Breast epithelium (tissue), 3 donors: ENCODE data around the gene CER1.

Source experiments
- POLR2A ChIP-seq: fragments of 450-650 bp; IDR thresholded peaks from one replicate; pipeline ENCODE4 v1.6.1; 2016; ENCODE audit warnings: antibody characterized with exemption, mild to moderate bottlenecking, moderate library complexity
- TF ChIP-seq, protein P1 (sequence below), 3 donors: fragments of 450-650 bp; IDR thresholded peaks; one replicate each; pipeline ENCODE4 v1.5.1; 2016 to 2017; ENCODE audit warnings: antibody characterized with exemption in 3 of 3, mild to moderate bottlenecking in 3 of 3, moderate library complexity in 3 of 3

- TF ChIP-seq, protein P1, sequence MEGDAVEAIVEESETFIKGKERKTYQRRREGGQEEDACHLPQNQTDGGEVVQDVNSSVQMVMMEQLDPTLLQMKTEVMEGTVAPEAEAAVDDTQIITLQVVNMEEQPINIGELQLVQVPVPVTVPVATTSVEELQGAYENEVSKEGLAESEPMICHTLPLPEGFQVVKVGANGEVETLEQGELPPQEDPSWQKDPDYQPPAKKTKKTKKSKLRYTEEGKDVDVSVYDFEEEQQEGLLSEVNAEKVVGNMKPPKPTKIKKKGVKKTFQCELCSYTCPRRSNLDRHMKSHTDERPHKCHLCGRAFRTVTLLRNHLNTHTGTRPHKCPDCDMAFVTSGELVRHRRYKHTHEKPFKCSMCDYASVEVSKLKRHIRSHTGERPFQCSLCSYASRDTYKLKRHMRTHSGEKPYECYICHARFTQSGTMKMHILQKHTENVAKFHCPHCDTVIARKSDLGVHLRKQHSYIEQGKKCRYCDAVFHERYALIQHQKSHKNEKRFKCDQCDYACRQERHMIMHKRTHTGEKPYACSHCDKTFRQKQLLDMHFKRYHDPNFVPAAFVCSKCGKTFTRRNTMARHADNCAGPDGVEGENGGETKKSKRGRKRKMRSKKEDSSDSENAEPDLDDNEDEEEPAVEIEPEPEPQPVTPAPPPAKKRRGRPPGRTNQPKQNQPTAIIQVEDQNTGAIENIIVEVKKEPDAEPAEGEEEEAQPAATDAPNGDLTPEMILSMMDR (IDR thresholded peaks at IDR 0.05) = no peak
- TF ChIP-seq POLR2A = no peak
These were observed 37.5 kb upstream of the CER1 start for GRCh38 chr9:14760060-14760459.
